Measurements from ENCODE around the gene SP140L. TPM values are rescaled to one million over a fixed set of nuclear protein-coding genes. Genes with fewer than 3 reads are reported as not detected.

Gene SP140L
- total and polyA plus RNA-seq, 10 of the 15 experiments (the other 5 are each of a cell fraction or from before 2014, with no cell fraction given), result 4.7 to 28.6 (median 15.0) TPM

- ATAC-seq (peak; percentile 43), FAIRE-seq (no peak)
- peaks cover 95% of the 10 kb centered on the region for H3K79me2 ChIP-seq (ENCODE audit: control insufficient read depth, insufficient read depth, low read length)
These were observed 97.0 kb downstream of the SP140L start for GRCh38 chr2:230423851-230424458.

More at GRCh38 chr2:230423851-230424458, 97.0 kb downstream of the SP140L start:
- peaks cover 8% of the 10 kb centered on the region for H3K9me3 ChIP-seq (replicated peaks; ENCODE audit: control insufficient read depth, insufficient read depth, low read length)
- in situ Hi-C loops (cut with MboI), result no loop called here
- WGBS (ENCODE audit: insufficient coverage, insufficient replicate concordance, low lambda C conversion rate, missing lambda C conversion rate), result 93% methylated on average over 3 of the region's 3 CpGs
- no peak overlapping the region for H3K27ac ChIP-seq (ENCODE audit: control insufficient read depth, insufficient read depth)
- peak overlapping the region; percentile 32; the same call in 1 of the 2 replicates for H3K9ac ChIP-seq (ENCODE audit: control insufficient read depth, insufficient read depth, low read length)
- DNase-seq (ENCODE audit: low read depth, low spot score), result no peak
- POLR2A ChIA-PET, result interaction anchor here (0.7 to 1.2 kb wide), 4 partner anchors 13 to 198 kb away, joined by 3 to 5 read pairs (median 4); partner anchors contain the start of gene SP140
- H3K27me3 ChIP-seq (replicated peaks in 1 of 2; ENCODE audit: control insufficient read depth in 2 of 2, insufficient read depth in 2 of 2, low read length in 1 of 2), result no peaks in the 10 kb centered on the region
- peaks cover 4% of the 10 kb centered on the region; the same call in 1 of the 2 replicates for H3K4me1 ChIP-seq (ENCODE audit: control insufficient read depth, insufficient read depth, low read length)
- intact Hi-C loops (cut with micrococcal nuclease; ENCODE audit: unreplicated experiment), result no loop called here
- SMC1A ChIA-PET (ENCODE audit: uncharacterized antibody, unreplicated experiment), result interaction anchor here (0.8 to 3.1 kb wide), 3 partner anchors 12 to 57 kb away, joined by 3 to 10 read pairs (median 5); no protein-coding TSS in a partner anchor
- CTCF ChIA-PET, result interaction anchor here (0.6 to 1.0 kb wide), 3 partner anchors 71 to 222 kb away, joined by 3 read pairs; no protein-coding TSS in a partner anchor
- H3K4me2 ChIP-seq (ENCODE audit: control insufficient read depth, insufficient read depth), result peak overlapping the region; percentile 45
- no peaks in the 10 kb centered on the region for H4K20me1 ChIP-seq (ENCODE audit: control insufficient read depth, insufficient read depth)
- H3K36me3 ChIP-seq (ENCODE audit: control insufficient read depth in 2 of 2, insufficient read depth in 2 of 2, low read length in 1 of 2), result peaks cover 0 to 32% of the 10 kb centered on the region in 2 experiments; a peak in 3 of 4 replicates
- TF ChIP-seq SMARCA5 (IDR thresholded peaks at IDR 0.05) (0 out of 2 replicates have a peak, but pooled peaks have one; percentile 9), PKNOX1 (IDR thresholded peaks at IDR 0.05) (peak; percentile 17; the same call in 1 of the 2 replicates)
- TF ChIP-seq, protein P1, sequence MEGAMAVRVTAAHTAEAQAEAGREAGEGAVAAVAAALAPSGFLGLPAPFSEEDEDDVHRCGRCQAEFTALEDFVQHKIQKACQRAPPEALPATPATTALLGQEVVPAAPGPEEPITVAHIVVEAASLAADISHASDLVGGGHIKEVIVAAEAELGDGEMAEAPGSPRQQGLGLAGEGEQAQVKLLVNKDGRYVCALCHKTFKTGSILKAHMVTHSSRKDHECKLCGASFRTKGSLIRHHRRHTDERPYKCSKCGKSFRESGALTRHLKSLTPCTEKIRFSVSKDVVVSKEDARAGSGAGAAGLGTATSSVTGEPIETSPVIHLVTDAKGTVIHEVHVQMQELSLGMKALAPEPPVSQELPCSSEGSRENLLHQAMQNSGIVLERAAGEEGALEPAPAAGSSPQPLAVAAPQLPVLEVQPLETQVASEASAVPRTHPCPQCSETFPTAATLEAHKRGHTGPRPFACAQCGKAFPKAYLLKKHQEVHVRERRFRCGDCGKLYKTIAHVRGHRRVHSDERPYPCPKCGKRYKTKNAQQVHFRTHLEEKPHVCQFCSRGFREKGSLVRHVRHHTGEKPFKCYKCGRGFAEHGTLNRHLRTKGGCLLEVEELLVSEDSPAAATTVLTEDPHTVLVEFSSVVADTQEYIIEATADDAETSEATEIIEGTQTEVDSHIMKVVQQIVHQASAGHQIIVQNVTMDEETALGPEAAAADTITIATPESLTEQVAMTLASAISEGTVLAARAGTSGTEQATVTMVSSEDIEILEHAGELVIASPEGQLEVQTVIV (IDR thresholded peaks at IDR 0.05; ENCODE audit: borderline replicate concordance, partially characterized antibody), result no peak
- H3K4me3 ChIP-seq, result peak overlapping the region; percentile 52; the same call in 1 of the 2 replicates
- RAD21 ChIA-PET (ENCODE audit: unreplicated experiment), result interaction anchor here (1.0 kb wide), 2 partner anchors 47 to 160 kb away, joined by 3 read pairs; no protein-coding TSS in a partner anchor
- no peak overlapping the region for H2AFZ ChIP-seq (ENCODE audit: control insufficient read depth, low read depth, low read length)
- BruUV-seq (replicated peaks), result TSS peak; percentile 14

All from GM12878 (cell line).